Inflammatory macrophage treated with lipopolysaccharide for 1 hour (primary cell): ENCODE data around the gene JAKMIP3.

Experiments used
- DNase-seq, 2 donors: peaks; one replicate each; pipeline ENCODE4 v3.0.0-alpha.2; 2020 to 2022

The JAKMIP3 gene

DNA sequence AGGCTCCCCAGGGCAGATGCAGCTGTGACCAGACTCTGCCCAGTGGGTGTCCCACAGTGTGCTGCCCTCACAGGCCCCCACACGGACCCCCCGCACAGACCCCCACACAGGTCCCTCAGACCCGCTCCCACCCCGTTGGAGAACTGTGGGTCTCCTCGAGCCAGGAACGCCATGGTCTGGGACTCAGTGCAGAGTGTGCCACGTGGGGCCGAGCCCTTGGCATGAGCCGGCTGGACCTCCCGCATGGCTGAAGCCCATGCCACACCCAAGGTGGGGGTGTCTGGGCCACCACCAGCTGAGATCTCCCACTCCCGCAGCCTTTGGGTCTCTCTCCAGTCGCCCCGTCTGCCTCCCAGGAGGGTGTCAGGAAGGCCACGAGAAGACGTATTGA, 34.3 kb downstream of the JAKMIP3 start:
- no peak for DNase-seq

GRCh38 chr10:132100556-132101349, 35.0 kb downstream of the JAKMIP3 start:
- DNase-seq: no peak

DNA sequence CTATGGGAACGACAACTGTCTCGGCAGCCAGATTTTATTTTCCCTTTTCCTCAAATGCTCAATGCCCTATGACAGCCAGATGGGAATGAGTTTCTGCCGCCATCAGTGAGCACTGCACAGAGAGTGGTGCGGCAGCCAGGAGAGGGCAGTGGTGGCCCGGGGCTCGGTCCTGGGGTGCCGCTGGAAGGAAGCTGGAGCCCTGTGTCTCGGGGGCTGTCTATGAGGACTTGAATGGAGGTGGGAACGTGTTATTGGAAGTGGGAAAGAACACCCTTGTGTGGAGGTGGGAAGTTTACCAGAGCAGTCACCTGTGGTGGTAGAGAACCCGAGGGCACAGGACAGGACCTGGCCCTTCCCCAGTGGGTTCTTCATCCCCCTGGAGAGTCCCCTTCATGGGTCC, 35.8 kb downstream of the JAKMIP3 start:
- no peak for DNase-seq

- DNase-seq: no peak
These were observed 36.4 kb downstream of the JAKMIP3 start for GRCh38 chr10:132102071-132102716.

DNA sequence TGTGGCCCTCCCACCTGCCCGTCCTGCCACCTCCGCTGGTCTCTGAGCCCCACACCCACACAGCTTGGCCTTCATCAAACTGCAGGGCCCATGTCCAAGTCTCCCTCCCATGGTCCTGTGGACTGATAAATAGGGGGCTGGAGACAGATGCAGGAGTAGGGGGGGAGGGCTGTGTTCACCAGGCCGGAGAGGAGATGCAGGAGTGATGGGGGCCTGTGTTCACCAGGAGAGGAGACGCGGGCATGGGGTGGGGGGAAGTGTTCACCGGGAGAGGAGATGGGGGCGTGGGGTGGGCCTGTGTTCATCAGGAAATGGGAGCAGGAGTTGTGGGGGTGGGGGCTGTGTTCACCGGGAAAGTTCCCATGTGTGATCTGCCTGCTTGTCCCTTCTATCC, 37.0 kb downstream of the JAKMIP3 start:
- no peak for DNase-seq

DNA sequence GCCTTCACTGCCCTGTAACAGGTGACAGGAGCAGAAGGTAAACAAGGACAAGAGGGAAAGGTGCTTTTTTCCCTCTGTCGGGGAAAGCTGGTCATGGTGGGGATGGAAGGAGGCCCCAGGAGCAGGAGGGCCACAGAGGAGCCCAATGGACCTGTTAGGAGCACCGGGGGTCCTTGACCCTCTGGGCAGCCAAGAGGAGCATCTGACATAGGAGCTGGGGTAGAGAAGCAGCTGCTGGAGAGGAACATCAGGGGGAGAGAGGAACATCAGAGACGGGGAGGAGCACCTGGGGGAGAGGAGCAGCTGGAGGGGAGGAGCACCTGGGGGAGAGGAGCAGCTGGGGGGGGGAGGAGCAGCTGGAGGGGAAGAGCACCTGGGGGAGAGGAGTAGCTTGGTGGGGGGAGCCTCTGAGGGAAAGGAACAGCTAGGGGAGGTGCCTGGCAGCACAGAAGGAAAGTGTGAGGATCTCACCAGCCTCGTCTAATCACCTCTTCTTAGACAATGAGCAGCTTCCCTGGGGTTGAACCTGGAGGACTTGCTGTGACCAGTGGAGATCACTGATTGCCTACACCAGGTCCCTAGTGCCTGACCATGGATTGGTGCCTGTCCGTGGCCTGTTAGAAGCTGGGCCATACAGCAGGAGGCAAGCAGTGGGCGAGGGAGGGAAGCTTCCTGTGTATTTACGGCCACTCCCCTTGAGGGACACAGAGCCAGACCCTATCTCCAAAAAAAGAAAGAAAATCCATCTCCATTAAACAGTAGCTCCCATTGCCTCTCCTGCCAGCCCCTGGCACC, 37.6 kb downstream of the JAKMIP3 start:
- no peak for DNase-seq

- DNase-seq: no peak
These were observed 38.3 kb downstream of the JAKMIP3 start for GRCh38 chr10:132104062-132104461.

GRCh38 chr10:132104471-132105301, 38.9 kb downstream of the JAKMIP3 start:
- no peak for DNase-seq

GRCh38 chr10:132105302-132105995, 39.7 kb downstream of the JAKMIP3 start:
- DNase-seq: no peak

- DNase-seq: no peak
These were observed 40.7 kb downstream of the JAKMIP3 start for GRCh38 chr10:132106431-132106830.

- DNase-seq: no peak
These were observed 41.6 kb downstream of the JAKMIP3 start for GRCh38 chr10:132107186-132107948.

GRCh38 chr10:132107949-132108877, 42.5 kb downstream of the JAKMIP3 start:
- no peak for DNase-seq

DNA sequence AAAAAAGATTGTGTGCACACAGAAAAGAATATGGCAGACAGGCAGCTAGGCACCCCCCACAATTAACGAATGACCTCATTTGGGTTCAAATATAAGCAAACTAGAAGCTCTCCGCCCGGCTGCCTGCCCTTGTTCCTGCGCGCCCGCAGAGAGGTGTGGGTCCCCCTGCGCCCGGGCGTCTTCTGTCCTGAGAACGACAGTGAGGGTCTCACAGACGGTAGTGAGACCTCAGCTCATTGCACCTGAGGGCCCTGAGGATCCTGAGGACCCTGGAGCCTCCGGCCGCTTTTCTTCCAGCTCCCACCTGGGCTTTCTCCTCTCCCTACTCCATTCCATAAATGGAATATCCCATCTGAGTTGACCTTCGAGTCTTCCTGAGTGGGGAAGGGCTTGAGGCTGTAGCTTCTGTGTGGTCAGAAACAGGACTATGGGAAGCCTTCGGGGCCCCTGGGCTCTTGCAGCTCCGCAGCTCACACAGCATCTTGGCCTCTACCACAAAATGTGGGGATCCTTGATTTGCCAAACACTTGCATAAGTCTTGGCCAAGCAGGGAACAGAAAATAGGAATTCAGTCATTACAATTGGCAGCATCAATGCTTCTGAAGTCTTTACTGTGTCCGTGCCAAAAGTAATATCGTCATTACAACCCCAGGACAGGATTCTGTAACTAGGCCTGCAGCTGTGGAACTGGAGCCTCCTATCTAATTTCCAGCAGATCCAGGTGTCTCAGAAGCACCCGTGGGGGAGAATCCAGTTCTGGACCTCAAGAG, 43.8 kb downstream of the JAKMIP3 start:
- no peak for DNase-seq

DNA sequence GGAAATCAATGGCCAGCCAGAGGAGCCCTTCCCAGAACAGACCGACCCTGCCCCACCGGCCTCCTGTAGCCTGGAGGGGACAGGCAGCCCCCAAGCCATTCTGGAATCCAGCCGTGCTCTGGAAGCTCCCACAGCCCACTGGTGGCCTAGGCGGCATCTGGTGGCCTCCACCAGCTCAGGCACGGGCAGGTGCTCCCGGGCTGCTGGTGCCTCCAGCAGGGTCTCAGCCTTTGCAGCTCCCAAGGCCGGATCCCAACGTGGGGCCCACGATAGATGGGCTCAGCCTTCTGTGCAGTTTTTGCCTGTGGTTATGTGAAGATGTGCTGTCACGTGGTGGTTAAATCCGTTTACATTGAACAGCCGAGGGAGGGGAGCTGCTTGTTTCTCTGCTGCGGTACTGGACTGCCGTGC, 44.4 kb downstream of the JAKMIP3 start:
- DNase-seq: no peak

DNA sequence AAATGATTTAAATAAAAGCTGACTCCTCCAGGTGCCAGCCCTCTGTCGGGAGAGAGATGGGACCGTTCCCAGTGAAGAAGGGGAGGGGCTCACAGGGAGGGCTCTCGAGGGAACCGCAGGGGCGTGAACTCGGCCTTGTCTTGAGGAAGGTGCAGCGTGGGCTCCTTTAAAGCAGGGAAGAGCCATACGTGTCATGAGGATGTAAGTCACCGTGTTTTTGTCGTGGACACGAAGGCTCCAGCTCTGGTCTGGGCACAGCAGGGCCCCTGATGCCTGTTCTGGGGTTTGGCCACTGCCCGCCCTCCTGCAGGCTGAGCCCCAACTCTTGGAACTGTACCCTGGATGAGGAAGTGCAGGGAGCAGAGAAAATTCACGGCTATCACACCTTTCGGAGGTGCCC, 45.0 kb downstream of the JAKMIP3 start:
- DNase-seq: no peak

- no peak for DNase-seq
These were observed 45.5 kb downstream of the JAKMIP3 start for GRCh38 chr10:132111121-132111731.

DNA sequence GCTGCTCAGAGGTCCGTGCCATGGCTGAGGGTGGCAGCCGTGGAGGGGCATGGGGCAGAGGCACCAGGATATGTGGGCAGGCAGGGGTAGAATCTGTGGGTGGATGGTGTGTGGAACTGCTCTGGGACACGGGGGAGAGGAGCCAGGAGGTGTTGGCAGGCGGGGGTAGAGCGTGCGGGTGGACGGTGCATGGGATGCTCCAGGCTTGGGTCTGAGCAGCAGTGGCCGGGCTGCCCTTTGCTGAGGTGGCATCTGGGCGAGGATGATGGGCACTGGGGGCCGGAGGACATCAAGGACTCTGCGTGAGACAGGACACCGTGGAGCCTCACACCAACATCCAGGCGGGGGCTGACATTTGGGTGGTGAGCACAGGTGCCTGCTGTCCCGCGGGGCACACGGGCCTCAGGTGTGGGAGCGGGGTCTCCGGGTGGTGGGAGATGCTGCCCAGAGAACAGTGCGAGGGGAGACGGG, 46.2 kb downstream of the JAKMIP3 start:
- no peak for DNase-seq

DNA sequence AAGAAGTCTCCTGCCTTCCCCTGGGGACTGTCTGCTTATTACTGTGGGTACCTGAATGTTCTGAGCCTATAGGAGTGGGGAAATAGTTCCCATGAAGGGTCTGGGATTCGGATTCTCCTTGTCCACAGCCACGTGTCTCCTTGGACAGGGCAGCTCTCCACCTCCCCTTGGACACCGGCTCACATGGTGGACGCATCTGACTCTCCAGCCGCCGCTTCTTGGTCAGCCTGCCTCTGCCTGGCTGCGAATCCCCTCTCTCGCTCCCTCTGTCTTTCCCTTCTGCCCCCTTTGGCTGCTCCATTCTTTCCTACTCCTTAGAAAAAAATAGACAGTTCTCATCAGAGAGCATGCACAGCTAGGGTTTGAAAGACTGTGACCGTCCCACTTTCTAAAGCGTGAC, 46.9 kb downstream of the JAKMIP3 start:
- no peak for DNase-seq

DNA sequence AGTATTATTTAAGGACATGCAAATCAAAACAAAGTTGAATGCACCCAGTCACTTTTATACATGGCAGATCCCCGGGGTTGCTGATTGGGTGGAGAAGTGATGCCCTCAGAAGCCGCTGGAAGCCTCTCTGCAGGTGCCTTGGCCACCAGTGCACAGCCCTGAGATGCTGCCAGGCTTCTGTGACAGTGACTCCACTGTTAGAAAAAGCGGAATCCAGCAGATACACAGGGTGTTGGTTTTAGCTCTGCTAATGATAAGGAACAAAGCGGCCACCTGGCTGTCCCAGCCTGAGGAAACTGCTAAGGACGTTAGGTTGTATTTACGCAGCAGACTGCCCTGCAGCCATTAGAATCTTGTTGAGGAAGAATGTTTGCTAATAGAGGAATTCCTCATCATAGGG, 47.5 kb downstream of the JAKMIP3 start:
- DNase-seq: no peak
